Stromal cell of bone marrow (primary cell): ENCODE measurements around the gene GEMIN4.
A peak's percentile ranks its signal among the peaks of the same experiment; 100 is the strongest.
"Not testable (repeated sequence)": the region's sequence is repeated elsewhere in the genome, so short reads cannot be mapped to it uniquely, and the experiment has no call there.

Experiments used
- DNase-seq: peaks from one replicate; pipeline ENCODE4 v3.0.0-alpha.2; 2012; ENCODE audit warnings: low read depth

The GEMIN4 gene

DNA sequence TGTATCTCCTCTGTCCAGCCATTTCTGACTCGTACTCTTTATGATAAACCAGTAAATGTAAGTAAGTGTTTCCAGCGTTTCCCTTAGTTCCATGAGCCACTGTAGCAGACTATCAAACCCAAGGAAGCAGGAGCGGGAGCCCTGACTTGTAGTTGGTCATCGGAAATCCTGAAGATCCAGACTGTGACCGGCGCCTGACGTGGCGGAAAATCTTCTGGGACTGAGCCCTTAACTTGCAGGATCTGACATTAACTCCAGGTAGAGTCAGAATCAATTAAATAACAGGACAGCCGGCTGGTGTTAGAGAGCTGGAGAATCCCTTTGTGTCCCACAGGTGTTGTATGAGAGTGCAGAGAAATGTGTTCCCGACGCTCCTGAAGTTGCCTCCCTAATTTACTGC, 26.0 kb upstream of the GEMIN4 start:
- no peak for DNase-seq

DNA sequence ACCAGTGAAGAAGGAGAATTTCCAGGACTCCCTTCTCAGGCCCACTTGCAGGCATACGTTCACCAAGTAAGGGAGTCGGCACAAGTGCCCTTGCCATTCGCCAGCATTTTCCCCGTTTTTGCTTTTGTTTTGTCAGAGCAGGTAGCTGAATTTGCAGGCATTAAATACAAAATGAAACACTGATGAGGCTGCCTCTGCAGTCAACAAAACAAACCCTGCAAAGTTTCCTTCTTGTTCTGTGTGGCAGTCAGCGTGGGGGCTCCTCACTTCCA, 22.2 kb upstream of the GEMIN4 start:
- DNase-seq: no peak

DNA sequence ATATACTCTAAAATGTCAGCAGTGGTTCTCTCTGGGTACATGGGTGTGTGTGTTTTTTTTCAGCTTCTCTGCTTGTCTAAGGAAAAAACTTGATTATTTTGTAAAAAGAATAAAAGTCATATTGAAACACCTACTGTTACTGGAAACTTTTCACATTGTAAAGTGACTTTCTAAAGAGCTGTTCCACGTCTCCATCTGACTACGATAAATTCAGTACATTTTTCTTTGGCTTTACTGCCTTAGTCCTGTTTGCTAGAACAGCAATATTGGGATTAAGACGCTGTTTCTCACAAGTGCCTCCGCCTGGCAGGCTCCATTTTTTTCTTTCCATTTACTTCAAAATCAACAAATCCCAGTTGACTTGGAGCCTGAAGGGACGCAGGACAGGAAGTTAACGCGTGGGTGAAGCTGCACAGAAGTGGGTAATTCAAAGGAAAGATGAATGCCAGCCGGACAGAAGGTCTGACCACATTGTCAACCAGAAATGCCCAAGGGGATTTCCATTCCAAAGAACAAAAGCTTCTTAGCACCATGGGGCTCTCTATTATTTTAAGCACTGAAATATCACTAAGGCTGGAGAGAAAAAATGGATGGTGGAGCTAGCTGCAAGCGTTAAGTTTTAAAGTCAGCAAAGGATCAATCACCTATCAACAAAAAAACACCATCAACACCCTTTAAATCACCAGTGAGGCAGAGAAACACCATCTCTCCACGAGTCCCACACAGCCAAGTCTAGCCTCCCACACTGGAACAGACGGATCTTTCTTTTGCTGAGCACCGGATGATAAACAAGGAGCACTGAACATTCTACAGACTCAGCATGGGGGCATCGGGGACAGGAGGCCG, 21.6 kb upstream of the GEMIN4 start:
- no peak for DNase-seq

DNA sequence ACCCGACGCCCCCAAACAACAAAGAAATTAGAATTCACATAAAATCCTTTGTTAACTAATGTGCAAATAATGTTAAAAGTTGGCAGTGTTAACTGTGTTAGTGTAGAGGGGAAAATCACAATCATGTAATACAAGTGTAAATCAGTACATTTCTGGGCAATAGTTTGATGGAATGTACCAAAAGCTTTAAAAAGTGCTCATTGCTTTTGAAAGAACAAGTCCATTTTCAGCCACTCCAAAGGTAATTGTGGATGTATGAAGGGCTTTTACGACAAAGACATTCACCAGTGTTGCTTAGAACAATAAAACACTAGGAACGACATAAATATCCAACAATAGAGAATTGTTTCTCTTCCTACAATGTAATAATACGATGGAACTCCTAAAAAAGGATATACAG, 21.0 kb upstream of the GEMIN4 start:
- DNase-seq: no peak

DNA sequence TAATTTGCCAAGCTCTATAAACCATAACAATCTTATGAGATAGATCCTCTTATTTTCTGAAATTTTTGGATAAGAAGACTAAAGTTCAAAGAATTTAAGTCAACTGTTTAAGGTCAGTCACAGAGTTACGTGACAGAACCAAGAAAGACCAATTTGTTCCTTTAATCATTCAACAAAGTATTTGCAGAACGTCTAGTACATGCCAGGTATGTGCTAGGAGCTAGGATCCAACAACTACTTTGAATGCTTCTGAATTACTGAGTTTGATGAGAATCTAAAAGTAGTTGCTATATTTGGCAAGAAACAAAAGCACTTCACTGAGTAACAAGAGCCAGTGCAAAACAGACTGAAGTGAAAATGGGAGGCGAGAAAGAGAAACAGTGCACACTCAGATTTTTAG, 15.0 kb upstream of the GEMIN4 start:
- DNase-seq: no peak

DNA sequence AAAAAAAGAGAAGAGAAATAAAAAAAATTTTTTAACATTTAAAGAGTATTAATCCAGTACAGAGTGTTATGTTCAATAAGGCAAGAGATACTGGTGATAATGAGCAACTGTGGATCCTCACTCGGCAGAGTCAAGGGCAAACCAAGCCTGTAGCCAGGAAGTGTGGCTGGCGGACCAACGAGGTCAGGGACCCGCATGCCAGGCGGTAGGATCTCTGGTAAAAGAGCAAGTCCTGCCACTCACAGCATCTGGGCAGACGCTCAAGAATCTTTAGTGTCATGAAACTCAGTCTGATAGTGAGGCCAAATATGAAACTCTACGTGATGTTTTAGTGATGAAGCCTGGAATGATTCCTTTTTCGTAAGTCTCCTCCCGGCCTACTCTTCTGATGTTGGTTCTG, 8.3 kb upstream of the GEMIN4 start:
- DNase-seq: no peak

DNA sequence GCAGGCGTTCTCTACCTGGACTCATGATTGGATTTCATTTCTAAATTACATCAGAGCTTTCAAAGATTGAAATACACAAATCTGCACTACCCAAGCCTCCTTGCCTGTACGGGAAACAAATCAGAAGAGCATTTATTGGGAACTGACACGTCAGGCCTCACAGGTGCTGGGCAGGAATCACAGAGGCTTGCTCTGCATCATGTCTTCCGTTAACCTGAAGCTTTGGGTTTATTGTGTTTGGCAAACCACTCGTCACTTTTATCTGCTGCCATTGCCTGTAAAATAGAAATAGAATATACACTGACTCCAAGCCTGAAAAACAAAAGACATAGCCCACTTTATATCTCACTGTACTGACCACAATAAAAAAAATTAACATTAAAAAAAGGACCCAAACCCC, 7.9 kb upstream of the GEMIN4 start:
- DNase-seq: no peak

DNA sequence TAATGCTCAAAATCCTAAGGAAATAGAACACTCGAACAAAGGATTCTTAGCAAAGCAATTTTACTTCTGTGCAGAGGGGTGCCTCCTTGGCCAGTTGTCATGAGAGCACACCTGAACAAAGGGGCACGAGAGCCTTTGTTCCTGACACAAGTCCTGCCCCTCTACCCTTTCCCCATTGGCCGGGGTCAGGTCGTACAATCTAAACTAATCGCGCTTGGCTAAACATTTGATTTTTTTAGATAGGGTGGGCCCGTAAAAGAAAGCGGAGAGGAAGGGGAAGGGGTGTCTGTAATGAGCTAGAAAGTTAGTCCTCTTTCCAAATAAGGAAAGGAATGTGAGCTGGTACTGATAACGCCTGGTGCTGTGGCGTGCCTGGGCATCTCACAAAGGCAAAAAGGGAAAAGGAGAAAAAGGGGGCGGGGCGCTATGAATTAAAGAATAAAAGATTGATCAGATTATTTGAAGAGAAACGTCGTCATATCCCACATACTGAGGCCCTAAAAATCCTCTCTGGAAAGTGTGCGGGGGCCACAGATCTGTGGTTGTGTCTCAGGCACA, 4.0 kb upstream of the GEMIN4 start:
- not testable (repeated sequence) for DNase-seq

DNA sequence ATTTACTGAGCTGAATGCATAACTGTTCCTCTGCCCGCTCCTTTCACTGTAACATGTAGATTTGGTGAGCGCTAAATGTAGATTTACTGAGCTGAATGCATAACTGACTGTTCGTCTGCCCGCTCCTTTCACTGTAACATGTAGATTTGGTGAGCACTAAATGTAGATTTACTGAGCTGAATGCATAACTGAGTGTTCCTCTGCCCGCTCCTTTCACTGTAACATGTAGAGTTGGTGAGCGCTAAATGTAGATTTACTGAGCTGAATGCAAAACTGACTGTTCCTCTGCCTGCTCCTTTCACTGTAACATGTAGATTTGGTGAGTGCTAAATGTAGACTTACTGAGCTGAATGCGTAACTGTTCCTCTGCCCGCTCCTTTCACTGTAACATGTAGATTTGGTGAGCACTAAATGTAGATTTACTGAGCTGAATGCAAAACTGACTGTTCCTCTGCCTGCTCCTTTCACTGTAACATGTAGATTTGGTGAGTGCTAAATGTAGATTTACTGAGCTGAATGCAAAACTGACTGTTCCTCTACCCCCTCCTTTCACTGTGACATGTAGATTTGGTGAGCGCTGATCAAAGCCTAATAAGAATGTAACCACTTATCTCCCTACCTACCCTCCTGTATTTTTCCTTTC, 3.4 kb upstream of the GEMIN4 start:
- DNase-seq: not testable (repeated sequence)

DNA sequence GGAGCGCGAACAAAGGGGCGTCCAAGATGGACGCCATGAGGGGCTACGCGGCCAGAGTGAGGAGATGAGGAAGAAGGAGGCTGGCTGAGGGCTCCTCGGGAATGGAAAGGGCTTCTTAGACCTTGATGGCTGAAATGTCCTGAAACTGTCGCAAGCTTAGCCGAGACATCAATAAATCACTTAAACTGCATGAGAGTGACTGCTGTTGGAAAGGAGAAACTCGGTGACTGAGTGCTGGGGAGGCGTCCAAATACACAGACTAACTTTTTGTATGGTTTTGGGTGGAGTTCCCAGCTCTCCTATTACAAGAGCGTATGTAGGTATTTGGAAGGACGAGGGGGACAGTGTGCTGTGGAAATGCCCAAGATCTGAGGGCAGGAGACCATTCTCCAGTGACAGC, 1.4 kb upstream of the GEMIN4 start:
- DNase-seq: no peak

DNA sequence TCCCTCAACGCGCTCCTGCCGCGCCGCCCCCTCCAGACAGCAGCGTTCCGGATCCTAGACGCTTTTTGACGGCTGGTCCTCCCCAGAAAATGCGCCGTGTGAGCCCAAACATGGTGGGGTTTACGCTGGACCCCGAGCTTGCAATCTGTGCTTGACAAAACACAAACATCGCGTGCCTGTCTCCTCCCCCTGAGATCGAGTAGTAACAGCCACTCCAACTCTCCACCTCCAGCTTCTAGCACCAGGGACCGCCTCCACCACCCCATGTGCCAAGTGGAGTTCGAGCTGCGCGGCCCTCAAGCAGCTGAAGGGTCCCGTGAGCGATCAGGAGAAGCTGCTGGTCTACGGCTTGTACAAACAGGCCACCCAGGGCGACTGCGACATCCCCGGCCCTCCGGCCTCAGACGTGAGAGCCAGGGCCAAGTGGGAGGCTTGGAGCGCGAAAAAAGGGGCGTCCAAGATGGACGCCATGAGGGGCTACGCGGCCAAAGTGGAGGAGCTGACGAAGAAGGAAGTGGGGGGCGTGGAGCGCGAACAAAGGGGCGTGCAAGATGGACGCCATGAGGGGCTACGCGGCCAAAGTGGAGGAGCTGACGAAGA, 656 bp upstream of the GEMIN4 start:
- peak; percentile 41 for DNase-seq

DNA sequence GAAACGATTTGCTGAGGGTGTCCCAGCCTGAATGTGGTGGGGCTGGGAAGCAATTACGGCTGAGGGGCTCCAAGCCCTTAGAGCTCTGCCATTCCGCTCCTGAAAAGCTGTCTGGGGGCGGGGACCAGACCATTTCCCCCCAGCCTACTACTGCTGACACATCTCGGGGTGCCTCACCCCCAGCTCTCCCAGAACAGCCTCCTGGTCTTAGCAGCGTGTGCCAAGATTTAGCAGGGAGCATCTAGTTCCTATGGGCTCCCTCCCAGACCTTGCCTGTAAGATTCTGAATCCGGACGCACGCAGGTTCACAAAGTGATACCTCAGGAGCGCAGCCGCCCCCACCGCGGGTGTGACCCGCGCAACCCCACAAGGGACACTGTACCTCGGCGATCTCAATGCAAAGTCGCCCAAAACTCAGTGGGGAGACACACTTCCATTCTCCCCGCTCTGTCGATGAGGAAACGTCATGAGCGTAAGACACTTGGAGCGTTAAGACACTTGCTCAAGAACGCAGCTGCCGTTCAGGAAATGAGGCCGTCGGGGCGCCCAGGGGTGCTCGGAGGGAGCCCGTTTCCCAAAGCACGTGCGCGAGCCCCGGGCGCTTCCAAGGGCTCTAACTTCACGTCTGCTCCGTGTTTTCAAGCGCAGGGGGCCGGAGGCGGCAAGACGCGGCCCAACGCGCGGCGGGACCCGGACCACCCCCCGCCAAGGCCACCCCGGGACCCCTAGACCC, 629 bp downstream of the GEMIN4 start:
- DNase-seq: no peak

DNA sequence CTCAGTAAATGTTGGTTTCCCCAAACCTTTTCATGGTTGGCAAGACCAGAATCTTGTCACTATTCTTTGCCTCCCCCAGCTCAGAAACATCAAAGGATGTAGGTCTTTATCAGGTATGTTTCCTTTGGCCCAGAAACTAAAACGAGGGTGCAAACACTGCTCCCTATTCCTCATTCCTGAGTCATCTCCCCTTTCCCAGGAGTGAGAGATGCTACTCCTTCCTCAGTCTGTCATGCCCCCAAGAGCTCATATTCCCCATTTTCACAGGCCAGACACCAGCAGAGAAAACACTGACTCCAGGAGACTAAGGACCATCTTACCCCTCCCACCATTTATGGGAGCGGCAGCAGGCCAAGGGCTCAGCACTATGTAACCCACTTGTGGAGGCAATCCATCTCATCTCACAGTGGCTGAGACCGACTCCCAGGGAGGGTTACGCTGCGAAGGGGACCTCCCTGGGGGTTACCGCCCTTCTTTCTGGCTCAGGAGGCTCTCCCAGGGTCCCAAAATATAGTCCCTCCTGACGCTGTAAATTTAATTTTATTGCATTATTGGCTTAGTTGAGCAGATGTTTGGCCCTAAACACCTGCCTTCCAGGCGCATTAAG, 1.5 kb downstream of the GEMIN4 start:
- DNase-seq: no peak

DNA sequence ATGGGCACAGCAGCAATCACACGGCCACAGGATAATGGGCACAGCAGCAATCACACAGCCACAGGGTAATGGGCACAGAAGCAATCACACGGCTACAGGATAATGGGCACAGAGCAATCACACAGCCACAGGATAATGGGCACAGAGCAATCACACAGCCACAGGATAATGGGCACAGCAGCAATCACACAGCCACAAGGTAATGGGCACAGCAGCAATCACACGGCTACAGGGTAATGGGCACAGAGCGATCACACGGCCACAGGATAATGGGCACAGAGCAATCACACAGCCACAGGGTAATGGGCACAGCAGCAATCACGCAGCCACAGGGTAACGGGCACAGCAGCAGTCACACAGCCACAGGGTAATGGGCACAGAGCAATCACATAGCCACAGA, 2.7 kb downstream of the GEMIN4 start:
- not testable (repeated sequence) for DNase-seq

DNA sequence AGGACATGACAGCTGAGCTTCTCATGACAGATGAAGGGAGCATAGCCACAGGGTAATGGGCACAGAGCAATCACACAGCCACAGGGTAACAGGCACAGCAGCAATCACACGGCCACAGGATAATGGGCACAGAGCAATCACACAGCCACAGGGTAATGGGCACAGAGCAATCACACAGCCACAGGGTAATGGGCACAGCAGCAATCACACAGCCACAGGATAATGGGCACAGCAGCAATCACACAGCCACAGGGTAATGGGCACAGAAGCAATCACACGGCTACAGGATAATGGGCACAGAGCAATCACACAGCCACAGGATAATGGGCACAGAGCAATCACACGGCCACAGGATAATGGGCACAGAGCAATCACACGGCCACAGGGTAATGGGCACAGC, 3.5 kb downstream of the GEMIN4 start:
- DNase-seq: not testable (repeated sequence)

DNA sequence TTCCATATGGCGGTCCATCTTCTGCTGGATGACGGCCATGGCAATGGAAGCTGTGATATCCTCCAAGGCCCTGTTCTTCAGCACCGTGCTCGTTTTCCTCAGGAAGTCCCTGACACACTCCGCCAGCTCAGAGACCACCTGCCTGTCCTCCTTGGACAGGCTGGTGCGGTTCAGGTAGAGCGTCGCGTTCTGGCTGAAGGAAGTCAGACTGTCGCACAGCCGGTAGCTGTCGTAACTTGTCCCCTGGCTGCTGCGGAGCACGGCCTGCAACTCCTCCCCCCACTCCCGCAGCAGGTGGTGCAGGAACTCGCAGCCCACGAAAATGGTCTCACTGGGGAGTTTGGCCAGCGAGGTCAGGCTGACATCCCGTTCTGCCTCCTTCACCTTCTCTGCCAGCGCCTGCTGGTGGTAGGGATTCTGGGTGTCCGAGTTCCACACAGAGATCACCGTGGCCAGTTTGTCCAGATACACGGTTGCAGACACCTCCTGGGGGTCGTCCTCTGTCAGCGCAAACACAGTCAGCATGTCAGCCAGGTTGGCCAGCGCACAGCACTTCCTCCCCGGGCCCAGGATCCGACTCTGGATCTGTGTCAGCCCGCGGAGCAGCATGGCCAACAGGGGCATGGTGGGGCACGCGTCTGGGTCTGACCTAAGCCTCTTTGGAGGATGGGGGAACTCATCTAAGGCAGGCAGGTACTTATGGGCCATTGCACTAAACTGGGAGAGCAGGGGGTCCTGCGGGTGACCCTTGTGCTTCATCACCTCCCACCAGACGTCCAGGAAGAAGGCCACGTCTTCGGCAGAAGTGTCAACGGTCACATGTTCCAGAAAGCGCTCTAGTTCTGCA, 5.1 kb downstream of the GEMIN4 start:
- no peak for DNase-seq

DNA sequence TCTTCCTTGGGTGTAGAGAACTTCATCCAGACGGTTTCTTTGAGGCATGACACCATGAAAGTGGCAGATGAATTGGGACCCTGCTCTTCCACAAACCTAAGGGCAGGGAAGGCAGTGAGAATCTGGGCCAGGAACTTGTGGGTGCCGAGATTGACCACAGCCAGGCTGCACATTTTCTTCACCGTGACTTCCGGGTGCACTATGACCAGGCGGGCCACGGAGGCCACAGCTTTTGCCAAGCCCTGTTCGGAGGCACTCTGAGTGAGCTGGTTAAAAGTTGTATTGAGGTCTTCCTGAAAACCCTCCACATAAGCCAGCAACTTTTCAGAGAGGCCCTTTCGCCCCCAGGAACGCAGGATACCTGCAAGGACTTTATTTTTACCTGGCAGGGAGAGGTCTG, 5.9 kb downstream of the GEMIN4 start:
- no peak for DNase-seq

DNA sequence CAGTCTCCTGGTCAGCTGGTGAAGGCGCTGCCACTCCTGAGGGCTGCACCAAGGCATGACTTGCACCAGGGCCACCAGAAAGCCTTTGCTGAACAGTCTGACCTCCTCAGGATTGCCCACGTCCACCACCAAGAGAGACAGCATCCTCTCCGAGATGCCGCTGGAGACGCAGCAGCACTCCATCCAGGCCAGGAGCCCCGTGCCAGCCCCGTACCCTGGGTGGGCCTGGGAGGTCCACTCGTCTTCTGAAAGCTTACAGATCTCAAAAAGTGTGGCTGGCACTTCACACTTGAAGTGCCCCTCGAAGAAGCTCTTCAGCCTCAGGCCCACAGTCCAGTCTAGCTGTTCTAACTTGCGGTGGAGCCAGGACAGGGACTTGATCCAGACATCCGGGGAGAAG, 6.7 kb downstream of the GEMIN4 start:
- DNase-seq: no peak

DNA sequence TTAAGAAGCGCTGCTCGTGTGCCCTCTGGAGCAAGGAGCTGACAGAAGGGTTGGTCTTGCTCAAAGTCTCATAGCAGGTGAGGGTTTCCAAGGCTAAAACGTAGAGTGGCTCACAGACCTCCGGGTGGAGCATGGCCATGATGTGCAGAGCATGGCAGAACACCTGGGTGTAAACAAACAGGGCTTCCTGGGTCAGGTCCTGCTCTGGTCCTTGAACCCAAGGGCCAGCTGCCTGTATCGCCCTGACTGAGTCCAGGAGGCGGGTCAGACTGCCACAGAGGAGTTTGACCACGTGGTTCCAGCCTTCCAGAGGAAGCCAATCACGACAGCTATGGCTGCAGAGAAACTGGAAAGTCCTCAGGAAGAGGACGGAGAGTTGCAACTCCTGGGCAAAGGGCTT, 7.1 kb downstream of the GEMIN4 start:
- no peak for DNase-seq

DNA sequence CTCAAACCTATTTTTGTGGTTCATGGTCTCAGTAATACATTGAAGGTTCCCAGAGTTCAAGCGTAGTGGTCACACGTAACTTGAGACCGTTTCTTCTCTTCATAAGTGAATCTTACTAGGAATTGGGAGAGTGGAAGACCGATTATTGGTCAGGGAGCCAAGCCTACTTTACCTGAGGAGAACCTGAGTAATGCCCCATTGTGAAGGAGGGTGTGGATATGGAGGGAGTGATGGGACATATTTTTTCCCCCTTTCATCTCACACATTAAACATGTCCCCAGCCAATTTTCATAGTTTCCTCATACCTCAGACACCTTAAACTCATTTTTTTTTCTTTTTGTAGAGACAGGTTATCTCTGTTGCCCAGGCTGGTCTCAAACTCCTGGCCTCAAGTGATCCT, 8.9 kb downstream of the GEMIN4 start:
- no peak for DNase-seq

DNA sequence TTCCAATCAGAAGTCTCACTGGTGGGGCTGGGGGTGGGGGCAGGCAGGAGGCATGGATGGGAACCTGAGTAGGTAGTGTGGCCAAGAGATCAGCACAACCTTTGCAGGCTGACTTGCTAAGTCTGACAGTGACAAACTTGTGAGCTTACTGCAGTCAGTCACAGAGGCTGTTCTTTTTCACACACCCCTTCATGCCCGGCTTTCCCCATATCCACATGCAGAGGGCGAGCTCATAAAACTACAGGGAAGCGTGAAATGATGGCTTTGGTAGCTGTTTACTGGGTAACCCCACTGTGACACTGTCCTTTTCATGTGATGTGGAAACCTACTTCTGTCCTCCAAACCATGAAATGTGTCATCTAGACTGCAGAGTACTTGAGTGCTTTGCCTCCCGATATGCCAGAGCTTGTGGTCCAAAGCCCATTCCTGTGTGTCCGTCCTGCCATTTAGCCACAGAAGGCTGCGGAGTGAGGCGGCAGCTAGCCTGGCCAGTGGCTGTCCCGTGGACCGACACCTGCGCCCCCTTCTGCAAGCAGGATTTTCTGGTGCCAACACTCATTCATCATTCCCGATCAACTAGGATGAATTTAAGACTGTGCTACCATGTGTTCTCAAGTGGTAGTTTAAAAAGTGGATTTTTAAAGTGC, 9.8 kb downstream of the GEMIN4 start:
- DNase-seq: no peak
